ENCODE data around the gene TMOD4.
A peak's percentile ranks its signal among the peaks of the same experiment; 100 is the strongest.
"Not testable (repeated sequence)": the region's sequence is repeated elsewhere in the genome, so short reads cannot be mapped to it uniquely, and the experiment has no call there.

The TMOD4 gene

DNA sequence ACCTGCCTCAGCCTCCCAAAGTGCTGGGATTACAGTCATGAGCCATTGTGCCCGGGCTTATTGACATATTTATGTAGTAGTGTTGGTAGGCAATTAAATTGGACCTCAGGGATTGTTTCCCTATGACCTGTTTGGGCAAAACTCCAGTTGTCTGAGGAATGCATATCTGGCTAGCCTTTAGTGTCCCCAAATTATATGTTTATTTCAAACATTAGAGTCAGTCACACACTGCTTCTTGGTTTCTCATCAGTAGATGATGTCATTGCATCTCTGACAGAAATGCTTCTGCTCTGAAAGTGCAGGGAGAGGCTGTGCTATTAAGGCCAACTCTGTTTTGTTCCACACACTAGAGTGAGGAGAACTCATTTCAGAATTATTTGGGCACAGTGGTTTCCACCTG, 35.0 kb upstream of the TMOD4 start:
- ATAC-seq (ENCODE audit: low read depth) = no peak; the same call in 2 of the 3 replicates
- Histone ChIP-seq H3K4me3 (ENCODE audit: severe bottlenecking) (no peak overlapping the region), H3K27ac (ENCODE audit: poor library complexity, severe bottlenecking) (no peak overlapping the region), H3K27me3 (ENCODE audit: insufficient read depth, poor library complexity, severe bottlenecking) (no peaks in the 10 kb centered on the region), H3K36me3 (ENCODE audit: low read depth) (peaks cover 92% of the 10 kb centered on the region), H3K9me3 (ENCODE audit: severe bottlenecking) (no peaks in the 10 kb centered on the region), H3K4me1 (ENCODE audit: insufficient read depth, poor library complexity, severe bottlenecking) (peaks cover 7% of the 10 kb centered on the region)
- DNase-seq (ENCODE audit: low spot score) = no peak
- no peak for TF ChIP-seq CTCF (IDR thresholded peaks at IDR 0.05; ENCODE audit: poor library complexity, severe bottlenecking)

GRCh38 chr1:151205381-151205965, 29.7 kb upstream of the TMOD4 start:
- H3K27ac ChIP-seq (ENCODE audit: poor library complexity, severe bottlenecking) = not testable (repeated sequence)
- peaks cover 95% of the 10 kb centered on the region for H3K36me3 ChIP-seq (ENCODE audit: low read depth)

GRCh38 chr1:151199873-151200581, 24.2 kb upstream of the TMOD4 start:
- H3K4me3 ChIP-seq (ENCODE audit: severe bottlenecking) = peak overlapping the region; percentile 81

More at GRCh38 chr1:151205381-151205965, 29.7 kb upstream of the TMOD4 start:
- not testable (repeated sequence) for H3K4me3 ChIP-seq (ENCODE audit: severe bottlenecking); DNase-seq (ENCODE audit: low spot score); H3K27me3 ChIP-seq (ENCODE audit: insufficient read depth, poor library complexity, severe bottlenecking); H3K9me3 ChIP-seq (ENCODE audit: severe bottlenecking); ATAC-seq (ENCODE audit: low read depth)
- peaks cover 19% of the 10 kb centered on the region for H3K4me1 ChIP-seq (ENCODE audit: insufficient read depth, poor library complexity, severe bottlenecking)

GRCh38 chr1:151198254-151199127, 22.7 kb upstream of the TMOD4 start, which contains the start of gene PIP5K1A:
Gene PIP5K1A (plus strand): TSS chr1:151198552. CDS start chr1:151198997, 445 bp downstream.
- Histone ChIP-seq H3K4me1 (ENCODE audit: insufficient read depth, poor library complexity, severe bottlenecking) (peaks cover 28% of the 10 kb centered on the region), H3K9me3 (ENCODE audit: severe bottlenecking) (no peaks in the 10 kb centered on the region), H3K27me3 (ENCODE audit: insufficient read depth, poor library complexity, severe bottlenecking) (no peaks in the 10 kb centered on the region), H3K36me3 (ENCODE audit: low read depth) (peaks cover 31% of the 10 kb centered on the region), H3K27ac (ENCODE audit: poor library complexity, severe bottlenecking) (peak within 1 kb of the TSS; percentile 96), H3K4me3 (ENCODE audit: severe bottlenecking) (peak within 1 kb of the TSS; percentile 81)
- DNase-seq (ENCODE audit: low spot score) (peak; percentile 97), ATAC-seq (ENCODE audit: low read depth) (peak; percentile 52)
- TF ChIP-seq CTCF (IDR thresholded peaks at IDR 0.05; ENCODE audit: poor library complexity, severe bottlenecking) = no peak

More at GRCh38 chr1:151199873-151200581, 24.2 kb upstream of the TMOD4 start:
- H3K36me3 ChIP-seq (ENCODE audit: low read depth) = peaks cover 46% of the 10 kb centered on the region
- H3K9me3 ChIP-seq (ENCODE audit: severe bottlenecking) = no peaks in the 10 kb centered on the region
- H3K4me1 ChIP-seq (ENCODE audit: insufficient read depth, poor library complexity, severe bottlenecking) = peaks cover 28% of the 10 kb centered on the region
- ATAC-seq (ENCODE audit: low read depth) (peak; percentile 64), DNase-seq (ENCODE audit: low spot score) (no peak)
- no peak for TF ChIP-seq CTCF (IDR thresholded peaks at IDR 0.05; ENCODE audit: poor library complexity, severe bottlenecking)
- no peaks in the 10 kb centered on the region for H3K27me3 ChIP-seq (ENCODE audit: insufficient read depth, poor library complexity, severe bottlenecking)
- peak overlapping the region; percentile 96 for H3K27ac ChIP-seq (ENCODE audit: poor library complexity, severe bottlenecking)

DNA sequence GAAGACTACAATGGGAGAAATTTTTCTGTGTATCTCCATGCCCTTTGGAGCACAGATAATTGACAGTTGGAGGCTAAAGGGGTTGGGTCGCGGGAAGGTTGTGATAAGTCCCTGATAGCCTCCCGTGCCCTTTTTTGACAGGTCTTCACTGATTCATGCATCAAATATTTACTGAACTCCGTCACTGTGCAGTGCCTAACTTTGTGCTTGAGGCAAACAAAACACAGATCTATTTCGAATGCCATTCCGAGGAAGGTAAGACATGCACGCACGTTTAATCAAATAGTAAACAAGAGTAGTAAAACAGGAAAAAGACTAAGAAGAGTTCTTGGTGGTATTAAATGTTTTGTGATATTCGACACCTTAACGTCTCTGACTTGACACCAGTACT, 22.1 kb upstream of the TMOD4 start:
- H3K27me3 ChIP-seq (ENCODE audit: insufficient read depth, poor library complexity, severe bottlenecking) = no peaks in the 10 kb centered on the region
- H3K4me3 ChIP-seq (ENCODE audit: severe bottlenecking) = peak overlapping the region; percentile 81
- no peak for ATAC-seq (ENCODE audit: low read depth)
- H3K36me3 ChIP-seq (ENCODE audit: low read depth) = peaks cover 30% of the 10 kb centered on the region
- H3K27ac ChIP-seq (ENCODE audit: poor library complexity, severe bottlenecking) = peak overlapping the region; percentile 96
- DNase-seq (ENCODE audit: low spot score) = no peak
- H3K4me1 ChIP-seq (ENCODE audit: insufficient read depth, poor library complexity, severe bottlenecking) = peaks cover 28% of the 10 kb centered on the region
- no peaks in the 10 kb centered on the region for H3K9me3 ChIP-seq (ENCODE audit: severe bottlenecking)
- TF ChIP-seq CTCF (IDR thresholded peaks at IDR 0.05; ENCODE audit: poor library complexity, severe bottlenecking) = no peak

All from RWPE2 (cell line).